ENCODE measurements around the gene CHML.

Gene CHML

GRCh38 chr1:241611063-241611462, 29.1 kb downstream of the CHML start:
- no peak overlapping the region for H3K9ac ChIP-seq (ENCODE audit: low read depth, low read length, poor library complexity, severe bottlenecking)
- H3F3A ChIP-seq (ENCODE audit: low read depth): no peaks in the 10 kb centered on the region
- H3K27me3 ChIP-seq (ENCODE audit: insufficient read depth, low read length, poor library complexity, severe bottlenecking): no peaks in the 10 kb centered on the region
- no peaks in the 10 kb centered on the region for H4K20me1 ChIP-seq (ENCODE audit: insufficient read depth, low read length, poor library complexity, severe bottlenecking)
- no peaks in the 10 kb centered on the region for H3K36me3 ChIP-seq (ENCODE audit: insufficient read depth, low read length)
- TF ChIP-seq EZH2phosphoT487 (IDR thresholded peaks at IDR 0.05; ENCODE audit: borderline replicate concordance) (no peak), CTCF (conservative IDR thresholded peaks at IDR 0.05; ENCODE audit: low read length) (peak; percentile 77)
- H3K4me1 ChIP-seq (ENCODE audit: insufficient read depth, low read length, poor library complexity, severe bottlenecking): no peaks in the 10 kb centered on the region
- H3K4me2 ChIP-seq (ENCODE audit: low read depth, low read length, poor library complexity, severe bottlenecking): no peak overlapping the region
- no peaks in the 10 kb centered on the region for H3K79me2 ChIP-seq (ENCODE audit: insufficient read depth, low read length)
- no peak overlapping the region for H3K4me3 ChIP-seq (ENCODE audit: low read length, poor library complexity, severe bottlenecking)
- no peaks in the 10 kb centered on the region for H3K9me2 ChIP-seq (replicated peaks; ENCODE audit: low read depth, low read length)
- H3K9me3 ChIP-seq (ENCODE audit: insufficient read depth, low read depth, low read length): no peaks in the 10 kb centered on the region
- 0 out of 2 replicates have a peak overlapping the region, but pooled peaks have one; percentile 16 for H2AFZ ChIP-seq (ENCODE audit: low read length)

- H3K4me2 ChIP-seq (ENCODE audit: low read depth, low read length, poor library complexity, severe bottlenecking): no peak overlapping the region
- H3F3A ChIP-seq (ENCODE audit: low read depth): no peaks in the 10 kb centered on the region
Observed at GRCh38 chr1:241610056-241610815, 29.9 kb downstream of the CHML start.

GRCh38 chr1:241608379-241609033, 31.7 kb downstream of the CHML start:
- Histone ChIP-seq H3K4me3 (ENCODE audit: low read length, poor library complexity, severe bottlenecking) (no peak overlapping the region), H3K36me3 (ENCODE audit: insufficient read depth, low read length) (no peaks in the 10 kb centered on the region), H3K4me2 (ENCODE audit: low read depth, low read length, poor library complexity, severe bottlenecking) (no peak overlapping the region), H3K27me3 (ENCODE audit: insufficient read depth, low read length, poor library complexity, severe bottlenecking) (no peaks in the 10 kb centered on the region), H3K79me2 (ENCODE audit: insufficient read depth, low read length) (no peaks in the 10 kb centered on the region), H3K9me3 (ENCODE audit: insufficient read depth, low read depth, low read length) (no peaks in the 10 kb centered on the region), H3F3A (ENCODE audit: low read depth) (no peaks in the 10 kb centered on the region), H3K9ac (ENCODE audit: low read depth, low read length, poor library complexity, severe bottlenecking) (no peak overlapping the region), H3K9me2 (replicated peaks; ENCODE audit: low read depth, low read length) (no peaks in the 10 kb centered on the region), H3K4me1 (ENCODE audit: insufficient read depth, low read length, poor library complexity, severe bottlenecking) (no peaks in the 10 kb centered on the region), H2AFZ (ENCODE audit: low read length) (no peak overlapping the region), H4K20me1 (ENCODE audit: insufficient read depth, low read length, poor library complexity, severe bottlenecking) (no peaks in the 10 kb centered on the region)
- TF ChIP-seq CTCF (conservative IDR thresholded peaks at IDR 0.05; ENCODE audit: low read length): no peak
- TF ChIP-seq EZH2phosphoT487 (IDR thresholded peaks at IDR 0.05; ENCODE audit: borderline replicate concordance): no peak

More at GRCh38 chr1:241610056-241610815, 29.9 kb downstream of the CHML start:
- no peak overlapping the region for H3K9ac ChIP-seq (ENCODE audit: low read depth, low read length, poor library complexity, severe bottlenecking)
- H4K20me1 ChIP-seq (ENCODE audit: insufficient read depth, low read length, poor library complexity, severe bottlenecking): no peaks in the 10 kb centered on the region
- H3K4me1 ChIP-seq (ENCODE audit: insufficient read depth, low read length, poor library complexity, severe bottlenecking): no peaks in the 10 kb centered on the region
- no peak overlapping the region for H3K4me3 ChIP-seq (ENCODE audit: low read length, poor library complexity, severe bottlenecking)
- no peak for TF ChIP-seq CTCF (conservative IDR thresholded peaks at IDR 0.05; ENCODE audit: low read length)
- TF ChIP-seq EZH2phosphoT487 (IDR thresholded peaks at IDR 0.05; ENCODE audit: borderline replicate concordance): no peak
- H2AFZ ChIP-seq (ENCODE audit: low read length): no peak overlapping the region
- H3K9me3 ChIP-seq (ENCODE audit: insufficient read depth, low read depth, low read length): no peaks in the 10 kb centered on the region
- no peaks in the 10 kb centered on the region for H3K79me2 ChIP-seq (ENCODE audit: insufficient read depth, low read length)
- H3K9me2 ChIP-seq (replicated peaks; ENCODE audit: low read depth, low read length): no peaks in the 10 kb centered on the region
- no peaks in the 10 kb centered on the region for H3K36me3 ChIP-seq (ENCODE audit: insufficient read depth, low read length)
- H3K27me3 ChIP-seq (ENCODE audit: insufficient read depth, low read length, poor library complexity, severe bottlenecking): no peaks in the 10 kb centered on the region
